Right atrium auricular region (tissue), 2 donors: Measurements from ENCODE around the gene KANK4. TPM values are rescaled to one million over a fixed set of nuclear protein-coding genes. Genes with fewer than 3 reads are reported as not detected.

Experiments used
- DNase-seq: peaks from one replicate; pipeline ENCODE4 v3.0.0-alpha.2; 2019; ENCODE audit warnings: low spot score
- H3K27ac ChIP-seq, 2 donors: fragments of 200-600 bp; sonication (generic); 1 replicate in 1 of 2; 2 replicates in 1 of 2; pipeline ENCODE4 v1.5.1; 2016 to 2019
- H3K27me3 ChIP-seq, 2 donors: fragments of 200-600 bp; sonication (generic); one replicate each; pipeline versions ENCODE4 v1.5.1 to v1.6.0; 2017 to 2019
- H3K36me3 ChIP-seq: fragments of 200-600 bp; sonication (generic); one replicate; pipeline ENCODE4 v1.5.1; 2016
- H3K4me1 ChIP-seq, 2 donors: fragments of 200-600 bp; sonication (generic); one replicate each; pipeline versions ENCODE4 v1.5.1 to v1.6.0; 2017 to 2019
- H3K4me3 ChIP-seq, 2 donors: fragments of 200-600 bp; sonication (generic); 1 replicate in 1 of 2; 2 replicates in 1 of 2; pipeline ENCODE4 v1.5.1; 2017 to 2019; ENCODE audit warnings: mild to moderate bottlenecking in 1 of 2, moderate library complexity in 1 of 2
- H3K9me3 ChIP-seq, 2 donors: fragments of 200-600 bp; sonication (generic); one replicate each; pipeline ENCODE4 v1.5.1; 2019
- CTCF ChIP-seq, 2 donors: fragments of 200-600 bp; sonication (generic); IDR thresholded peaks; one replicate each; pipeline ENCODE4 v1.5.1; 2019; ENCODE audit warnings: antibody characterized with exemption in 2 of 2
- total RNA-seq, 2 donors: library from RNA; depleted of rRNA; stranded (reverse); fragments of >200 nt; gene quantifications; one replicate each; pipeline ENCODE4 v1.1.0, GENCODE V29; 2016

Gene KANK4
- total RNA-seq, 2 donors from 2014 or later = 0.12 to 0.63 TPM

GRCh38 chr1:62294261-62294660, 25.0 kb downstream of the KANK4 start:
- no peak overlapping the region for H3K27ac ChIP-seq
- H3K4me3 ChIP-seq = no peak overlapping the region
- peaks cover 0 to 16% of the 10 kb centered on the region in 2 donors for H3K4me1 ChIP-seq
- TF ChIP-seq CTCF (IDR thresholded peaks at IDR 0.05) = no peak
- H3K9me3 ChIP-seq = no peaks in the 10 kb centered on the region
- DNase-seq = no peak
- H3K36me3 ChIP-seq = no peaks in the 10 kb centered on the region
- no peaks in the 10 kb centered on the region for H3K27me3 ChIP-seq

GRCh38 chr1:62288662-62289061, 30.6 kb downstream of the KANK4 start:
- Histone ChIP-seq H3K9me3 (no peaks in the 10 kb centered on the region), H3K27ac (no peak overlapping the region), H3K36me3 (no peaks in the 10 kb centered on the region), H3K4me3 (no peak overlapping the region), H3K4me1 (peaks cover 0 to 6% of the 10 kb centered on the region in 2 donors), H3K27me3 (no peaks in the 10 kb centered on the region)
- no peak for TF ChIP-seq CTCF (IDR thresholded peaks at IDR 0.05)
- DNase-seq = no peak

- Histone ChIP-seq H3K36me3 (no peaks in the 10 kb centered on the region), H3K4me3 (no peak overlapping the region), H3K4me1 (peaks cover 0 to 6% of the 10 kb centered on the region in 2 donors), H3K27ac (no peak overlapping the region), H3K9me3 (no peaks in the 10 kb centered on the region), H3K27me3 (no peaks in the 10 kb centered on the region)
- no peak for TF ChIP-seq CTCF (IDR thresholded peaks at IDR 0.05)
- DNase-seq = no peak
Measured at GRCh38 chr1:62288224-62288623, 31.0 kb downstream of the KANK4 start.

- DNase-seq = no peak
- H3K9me3 ChIP-seq = no peaks in the 10 kb centered on the region
- no peaks in the 10 kb centered on the region for H3K27me3 ChIP-seq
- peak overlapping the region in 1 of 2 donors; percentile 15 for H3K4me3 ChIP-seq
- no peak overlapping the region for H3K27ac ChIP-seq
- no peaks in the 10 kb centered on the region for H3K36me3 ChIP-seq
- H3K4me1 ChIP-seq = peaks cover 0 to 6% of the 10 kb centered on the region in 2 donors
- no peak for TF ChIP-seq CTCF (IDR thresholded peaks at IDR 0.05)
Measured at GRCh38 chr1:62286786-62287224, 32.4 kb downstream of the KANK4 start.

GRCh38 chr1:62285984-62286785, 33.0 kb downstream of the KANK4 start:
- no peak for TF ChIP-seq CTCF (IDR thresholded peaks at IDR 0.05)
- H3K4me1 ChIP-seq = peaks cover 0 to 6% of the 10 kb centered on the region in 2 donors
- no peak overlapping the region for H3K27ac ChIP-seq
- H3K4me3 ChIP-seq = peak overlapping the region in 1 of 2 donors; percentile 15
- no peaks in the 10 kb centered on the region for H3K36me3 ChIP-seq
- no peak for DNase-seq
- no peaks in the 10 kb centered on the region for H3K9me3 ChIP-seq
- H3K27me3 ChIP-seq = no peaks in the 10 kb centered on the region
